Bronchial epithelial cell (primary cell): ENCODE results near the gene KCND3. TPM values are rescaled to one million over a fixed set of nuclear protein-coding genes. Genes with fewer than 3 reads are reported as not detected.

ENCODE experiments used
- DNase-seq: peaks from one replicate; pipeline ENCODE4 v3.0.0-alpha.2; 2010; ENCODE audit warnings: low read depth
- FAIRE-seq: peaks from 2 replicates; lab custom pipeline; 2011; peaks lifted over from hg19 to GRCh38; lab: Jason Lieb, UNC
- H3K27me3 ChIP-seq: 2 replicates; pipeline ENCODE4 v1.5.1; 2011; ENCODE audit warnings: low read length; ENCODE audit not compliant: control insufficient read depth, insufficient read depth
- H3K36me3 ChIP-seq: 2 replicates; pipeline ENCODE4 v1.5.1; 2011; ENCODE audit warnings: low read length; ENCODE audit not compliant: control insufficient read depth, insufficient read depth
- H3K4me3 ChIP-seq: 2 replicates; pipeline ENCODE4 v1.5.1; 2011; ENCODE audit warnings: mild to moderate bottlenecking, low read depth, low read length, control low read depth
- CTCF ChIP-seq: IDR thresholded peaks from 2 replicates; pipeline ENCODE4 v1.5.1; 2011; ENCODE audit warnings: mild to moderate bottlenecking, moderate library complexity, low read length, control low read depth, inconsistent platforms; ENCODE audit not compliant: insufficient read depth, severe bottlenecking
- total RNA-seq: library from RNA; depleted of rRNA; stranded (reverse); fragments of >200 nt; gene quantifications from 2 replicates; pipeline ENCODE4 v1.2.1, GENCODE V29; 2014

The KCND3 gene
- total RNA-seq, 1 donor from 2014 or later = under 0.01 TPM

DNA sequence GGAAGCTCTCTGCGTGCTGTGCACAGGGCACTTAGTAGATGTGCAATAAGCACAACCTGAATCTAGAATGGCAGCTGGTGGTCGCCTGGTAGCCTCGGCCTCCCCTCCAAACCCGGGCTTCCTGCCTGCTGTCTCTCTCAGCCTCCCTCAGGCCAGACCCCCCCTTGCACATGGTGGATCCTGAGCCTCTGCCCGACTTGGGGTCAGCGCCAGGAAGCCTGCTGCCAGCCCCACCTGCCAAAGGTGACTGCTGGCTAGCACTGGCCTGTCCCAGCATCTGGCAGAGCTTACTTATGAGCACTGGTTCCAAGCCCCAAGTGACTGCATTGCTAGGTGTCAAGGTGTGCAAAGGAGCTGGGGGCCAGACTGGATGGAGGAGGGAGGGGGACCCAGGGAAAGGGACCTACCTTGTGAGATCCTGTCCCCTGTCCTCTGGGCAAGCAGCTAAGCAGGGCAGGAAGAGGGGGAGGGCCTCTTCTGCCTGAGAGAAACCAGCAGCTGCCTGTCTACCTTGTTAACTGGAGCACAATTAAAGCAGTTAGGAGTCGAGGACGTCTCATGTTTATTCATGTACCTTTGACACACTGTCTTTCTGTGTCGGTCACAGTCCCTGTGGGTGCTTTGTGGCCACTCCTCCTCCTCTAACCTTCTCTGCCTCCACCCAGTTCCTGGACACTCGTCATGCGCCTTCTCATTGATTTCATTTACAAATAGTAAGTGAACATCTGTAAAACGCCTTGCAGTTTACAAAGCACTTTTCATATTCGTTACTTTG lies 132.9 kb downstream of the KCND3 start:
- Histone ChIP-seq H3K36me3 (no peaks in the 10 kb centered on the region), H3K4me3 (no peak overlapping the region), H3K27me3 (peaks cover 4% of the 10 kb centered on the region)
- DNase-seq (no peak), FAIRE-seq (no peak)
- TF ChIP-seq CTCF = no peak

GRCh38 chr1:111855260-111855659 lies 134.2 kb downstream of the KCND3 start:
- Histone ChIP-seq H3K27me3 (peaks cover 4% of the 10 kb centered on the region), H3K4me3 (no peak overlapping the region), H3K36me3 (no peaks in the 10 kb centered on the region)
- FAIRE-seq = no peak
- no peak for DNase-seq
- no peak for TF ChIP-seq CTCF

GRCh38 chr1:111852261-111852721 lies 137.2 kb downstream of the KCND3 start:
- no peak for TF ChIP-seq CTCF
- DNase-seq (no peak), FAIRE-seq (no peak)
- H3K36me3 ChIP-seq = no peaks in the 10 kb centered on the region
- H3K4me3 ChIP-seq = no peak overlapping the region
- H3K27me3 ChIP-seq = peaks cover 5% of the 10 kb centered on the region

GRCh38 chr1:111851552-111851951 lies 137.9 kb downstream of the KCND3 start:
- Histone ChIP-seq H3K4me3 (no peak overlapping the region), H3K27me3 (peaks cover 5% of the 10 kb centered on the region), H3K36me3 (no peaks in the 10 kb centered on the region)
- no peak for TF ChIP-seq CTCF
- DNase-seq = peak; percentile 56
- FAIRE-seq = no peak

DNA sequence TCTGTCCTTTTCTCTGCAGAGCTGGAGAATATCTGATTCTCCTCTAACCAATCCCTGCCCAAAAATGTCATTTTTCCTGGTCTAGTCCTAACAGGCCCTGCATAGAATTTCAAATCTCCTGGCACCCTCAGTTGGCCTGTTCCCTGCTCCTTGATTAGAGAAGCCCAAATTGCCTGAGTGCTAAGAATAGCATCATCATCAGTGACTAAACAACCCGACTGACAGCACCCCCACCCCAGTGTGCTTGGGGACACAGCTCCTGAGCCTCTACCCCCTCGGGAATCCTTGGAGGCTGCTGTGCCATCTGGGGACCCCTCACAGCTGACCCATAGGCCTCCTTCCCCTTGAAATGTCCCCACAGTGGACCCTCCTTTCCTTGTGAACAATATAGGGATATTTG lies 139.4 kb downstream of the KCND3 start:
- DNase-seq (no peak), FAIRE-seq (no peak)
- no peak for TF ChIP-seq CTCF
- no peak overlapping the region for H3K4me3 ChIP-seq
- H3K36me3 ChIP-seq = no peaks in the 10 kb centered on the region
- peaks cover 4% of the 10 kb centered on the region for H3K27me3 ChIP-seq
